ENCODE data around the gene PPP1R12B.
"Not testable (repeated sequence)": the region's sequence is repeated elsewhere in the genome, so short reads cannot be mapped to it uniquely, and the experiment has no call there.

GRCh38 chr1:202419731-202420130, 71.2 kb downstream of the PPP1R12B start:
- TF ChIP-seq POLR2A, POLR2AphosphoS5 (IDR thresholded peaks at IDR 0.05; ENCODE audit: low read depth, low read length): not testable (repeated sequence)

Measured in GM12892 (cell line).